Liver (tissue), 9 donors: ENCODE measurements around the gene RAB23. TPM values are rescaled to one million over a fixed set of nuclear protein-coding genes. Genes with fewer than 3 reads are reported as not detected.

Source experiments
- DNase-seq: peaks from one replicate; pipeline ENCODE4 v3.0.0-alpha.2; 2017; ENCODE audit warnings: low spot score
- H3K27ac ChIP-seq, 2 donors: one replicate each; pipeline ENCODE4 v1.7.0; 2013; ENCODE audit warnings: inconsistent platforms in 2 of 2, low read length in 2 of 2, control low read depth in 1 of 2, low read depth in 1 of 2, mild to moderate bottlenecking in 1 of 2
- H3K27me3 ChIP-seq, 4 donors: one replicate each; pipeline versions ENCODE4 v1.6.1 to v1.7.0; 2013; ENCODE audit warnings: low read length in 3 of 4, inconsistent platforms in 1 of 4, mild to moderate bottlenecking in 1 of 4, moderate library complexity in 1 of 4; ENCODE audit not compliant: control insufficient read depth in 4 of 4, insufficient read depth in 4 of 4
- H3K36me3 ChIP-seq, 4 donors: one replicate each; pipeline versions ENCODE4 v1.6.1 to v1.7.0; 2013; ENCODE audit warnings: low read length in 3 of 4, mild to moderate bottlenecking in 3 of 4, low read depth in 1 of 4, moderate library complexity in 1 of 4; ENCODE audit not compliant: control insufficient read depth in 4 of 4, insufficient read depth in 3 of 4
- H3K4me1 ChIP-seq, 4 donors: one replicate each; pipeline versions ENCODE4 v1.6.1 to v1.7.0; 2013; ENCODE audit warnings: low read length in 3 of 4, mild to moderate bottlenecking in 3 of 4, moderate library complexity in 1 of 4; ENCODE audit not compliant: control insufficient read depth in 4 of 4, insufficient read depth in 4 of 4
- H3K4me3 ChIP-seq, 3 donors: one replicate each; pipeline versions ENCODE4 v1.6.1 to v1.7.0; 2013; ENCODE audit warnings: low read length in 3 of 3, control low read depth in 1 of 3, low read depth in 1 of 3, mild to moderate bottlenecking in 1 of 3
- H3K9ac ChIP-seq, 2 donors: one replicate each; pipeline ENCODE4 v1.7.0; 2013; ENCODE audit warnings: low read length in 2 of 2, mild to moderate bottlenecking in 2 of 2, moderate library complexity in 2 of 2, control low read depth in 1 of 2, low read depth in 1 of 2
- H3K9me3 ChIP-seq, 4 donors: one replicate each; pipeline versions ENCODE4 v1.6.1 to v1.7.0; 2013; ENCODE audit warnings: low read length in 3 of 4; ENCODE audit not compliant: control insufficient read depth in 4 of 4
- ATF3 ChIP-seq: IDR thresholded peaks from 2 replicates; pipeline ENCODE4 v1.6.1; 2016; ENCODE audit warnings: antibody characterized with exemption
- EGR1 ChIP-seq, 2 donors: IDR thresholded peaks; 2 replicates each; pipeline ENCODE4 v1.6.1; 2016 to 2018; ENCODE audit warnings: antibody characterized with exemption in 2 of 2, low read depth in 2 of 2
- FOXA1 ChIP-seq: IDR thresholded peaks from 2 replicates; pipeline ENCODE4 v1.6.1; 2016; ENCODE audit warnings: antibody characterized with exemption
- FOXA2 ChIP-seq: IDR thresholded peaks from 2 replicates; pipeline ENCODE4 v1.6.1; 2016; ENCODE audit warnings: antibody characterized with exemption
- GABPA ChIP-seq, 2 donors: IDR thresholded peaks in 1 of 2; conservative IDR thresholded peaks in 1 of 2; 2 replicates each; pipeline ENCODE4 v1.6.1; 2016; ENCODE audit warnings: antibody characterized with exemption in 2 of 2, mild to moderate bottlenecking in 1 of 2, moderate library complexity in 1 of 2
- HNF4G ChIP-seq: IDR thresholded peaks from 2 replicates; pipeline ENCODE4 v1.6.1; 2016; ENCODE audit warnings: antibody characterized with exemption
- MAX ChIP-seq: IDR thresholded peaks from 2 replicates; pipeline ENCODE4 v1.6.1; 2016; ENCODE audit warnings: antibody characterized with exemption
- NR2F2 ChIP-seq: IDR thresholded peaks from 2 replicates; pipeline ENCODE4 v1.6.1; 2016; ENCODE audit warnings: antibody characterized with exemption
- RAD21 ChIP-seq, 2 donors: IDR thresholded peaks; 2 replicates each; pipeline ENCODE4 v1.6.1; 2016; ENCODE audit warnings: antibody characterized with exemption in 2 of 2, mild to moderate bottlenecking in 2 of 2
- RXRA ChIP-seq, 2 donors: IDR thresholded peaks; 2 replicates each; pipeline ENCODE4 v1.6.1; 2017 to 2018; ENCODE audit warnings: antibody characterized with exemption in 2 of 2, mild to moderate bottlenecking in 1 of 2
- SP1 ChIP-seq: IDR thresholded peaks from 2 replicates; pipeline ENCODE4 v1.6.1; 2018; ENCODE audit warnings: antibody characterized with exemption, mild to moderate bottlenecking
- YY1 ChIP-seq: IDR thresholded peaks from 2 replicates; pipeline ENCODE4 v1.6.1; 2016; ENCODE audit warnings: antibody characterized with exemption, mild to moderate bottlenecking
- ZBTB33 ChIP-seq: IDR thresholded peaks from 2 replicates; pipeline ENCODE4 v1.6.1; 2016; ENCODE audit warnings: antibody characterized with exemption
- WGBS: extraction: QIAGEN DNeasy Blood & Tissue Kit; methylation state at CpG from one replicate; pipeline ENCODE4 v1.1.7; 2013; 5-methylcytosine and 5-hydroxymethylcytosine counted together
- polyA plus RNA-seq, 2 donors: library from polyadenylated mRNA; stranded (reverse) in 1 of 2; unstranded in 1 of 2; fragments of 200-250 nt in 1 of 2; fragments of >200 nt in 1 of 2; fragmentation: Nextera tagmentation in 1 of 2; extraction: Ambion mirVana in 1 of 2; gene quantifications; one replicate each; pipeline versions ENCODE4 v1.2.1 to v1.2.3, GENCODE V29; 2013 to 2015
- total RNA-seq, 2 donors: library from RNA; depleted of rRNA; stranded (reverse); fragments of >200 nt; gene quantifications; one replicate each; pipeline ENCODE4 v1.2.3, GENCODE V29; 2014
- TF ChIP-seq, protein P1 (sequence below): IDR thresholded peaks from 2 replicates; pipeline ENCODE4 v1.6.1; 2016; ENCODE audit warnings: antibody characterized with exemption, mild to moderate bottlenecking
- donor health status: healthy.
- donor health status: healthy.
- donor health status: healthy.
- donor health status: healthy.
- donor health status: healthy.

Gene RAB23
- total and polyA plus RNA-seq, 4 donors: 0.60 to 4.3 (median 2.4) TPM

GRCh38 chr6:57141451-57142177 lies 80.5 kb downstream of the RAB23 start:
- Histone ChIP-seq H3K36me3 (peaks cover 0 to 20% (median 13%) of the 10 kb centered on the region in 4 donors), H3K9ac (no peak overlapping the region), H3K27me3 (no peaks in the 10 kb centered on the region), H3K4me3 (no peak overlapping the region), H3K27ac (no peak overlapping the region), H3K4me1 (no peaks in the 10 kb centered on the region), H3K9me3 (no peaks in the 10 kb centered on the region)
- 98% methylated on average over 4 of the region's 4 CpGs for WGBS
- TF ChIP-seq ATF3: no peak
- TF ChIP-seq FOXA2: no peak
- TF ChIP-seq MAX: no peak
- no peak for TF ChIP-seq HNF4G
- no peak for TF ChIP-seq ZBTB33
- TF ChIP-seq FOXA1: no peak
- TF ChIP-seq EGR1 (IDR thresholded peaks at IDR 0.05; ENCODE audit: low read depth in 2 of 2): no peak
- no peak for TF ChIP-seq RAD21 (IDR thresholded peaks at IDR 0.05)
- TF ChIP-seq RXRA (IDR thresholded peaks at IDR 0.05): no peak
- TF ChIP-seq SP1: no peak
- no peak for TF ChIP-seq GABPA (IDR thresholded peaks at IDR 0.05 in 1 of 2, conservative IDR thresholded peaks at IDR 0.05 in 1 of 2)
- DNase-seq: no peak

DNA sequence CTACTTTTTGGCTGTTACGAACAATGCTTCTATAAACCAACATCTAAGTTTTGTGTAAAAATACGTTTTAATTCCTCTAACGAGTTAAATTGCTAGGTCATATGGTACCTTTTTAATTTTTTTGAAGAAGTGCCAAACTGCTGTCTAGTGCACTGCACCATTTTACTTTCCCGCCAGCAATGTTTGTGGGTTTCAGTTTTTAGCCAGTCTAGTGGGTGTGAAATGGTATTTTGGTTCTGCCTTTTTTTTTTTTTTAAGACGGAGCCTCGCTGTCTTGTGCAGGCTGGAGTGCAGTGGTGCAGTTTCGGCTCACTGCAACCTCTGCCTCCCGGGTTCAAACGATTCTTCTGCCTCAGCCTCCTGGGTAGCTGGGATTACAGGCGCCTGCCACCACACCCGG lies 84.1 kb downstream of the RAB23 start:
- no peaks in the 10 kb centered on the region for H3K27me3 ChIP-seq
- no peak overlapping the region for H3K4me3 ChIP-seq
- no peak overlapping the region for H3K27ac ChIP-seq
- 96% methylated on average over 11 of the region's 11 CpGs for WGBS
- no peak for DNase-seq
- peaks cover 0 to 22% (median 20%) of the 10 kb centered on the region in 4 donors for H3K36me3 ChIP-seq
- H3K9ac ChIP-seq: no peak overlapping the region
- no peaks in the 10 kb centered on the region for H3K4me1 ChIP-seq
- no peaks in the 10 kb centered on the region for H3K9me3 ChIP-seq
- TF ChIP-seq ZBTB33 (no peak), SP1 (no peak), FOXA1 (no peak), RXRA (IDR thresholded peaks at IDR 0.05) (no peak), MAX (no peak)

- Histone ChIP-seq H3K4me1 (no peaks in the 10 kb centered on the region), H3K36me3 (peaks cover 0 to 22% (median 17%) of the 10 kb centered on the region in 4 donors), H3K4me3 (no peak overlapping the region), H3K27me3 (no peaks in the 10 kb centered on the region), H3K9ac (no peak overlapping the region), H3K9me3 (no peaks in the 10 kb centered on the region), H3K27ac (no peak overlapping the region)
- TF ChIP-seq SP1: no peak
- TF ChIP-seq, protein P1, sequence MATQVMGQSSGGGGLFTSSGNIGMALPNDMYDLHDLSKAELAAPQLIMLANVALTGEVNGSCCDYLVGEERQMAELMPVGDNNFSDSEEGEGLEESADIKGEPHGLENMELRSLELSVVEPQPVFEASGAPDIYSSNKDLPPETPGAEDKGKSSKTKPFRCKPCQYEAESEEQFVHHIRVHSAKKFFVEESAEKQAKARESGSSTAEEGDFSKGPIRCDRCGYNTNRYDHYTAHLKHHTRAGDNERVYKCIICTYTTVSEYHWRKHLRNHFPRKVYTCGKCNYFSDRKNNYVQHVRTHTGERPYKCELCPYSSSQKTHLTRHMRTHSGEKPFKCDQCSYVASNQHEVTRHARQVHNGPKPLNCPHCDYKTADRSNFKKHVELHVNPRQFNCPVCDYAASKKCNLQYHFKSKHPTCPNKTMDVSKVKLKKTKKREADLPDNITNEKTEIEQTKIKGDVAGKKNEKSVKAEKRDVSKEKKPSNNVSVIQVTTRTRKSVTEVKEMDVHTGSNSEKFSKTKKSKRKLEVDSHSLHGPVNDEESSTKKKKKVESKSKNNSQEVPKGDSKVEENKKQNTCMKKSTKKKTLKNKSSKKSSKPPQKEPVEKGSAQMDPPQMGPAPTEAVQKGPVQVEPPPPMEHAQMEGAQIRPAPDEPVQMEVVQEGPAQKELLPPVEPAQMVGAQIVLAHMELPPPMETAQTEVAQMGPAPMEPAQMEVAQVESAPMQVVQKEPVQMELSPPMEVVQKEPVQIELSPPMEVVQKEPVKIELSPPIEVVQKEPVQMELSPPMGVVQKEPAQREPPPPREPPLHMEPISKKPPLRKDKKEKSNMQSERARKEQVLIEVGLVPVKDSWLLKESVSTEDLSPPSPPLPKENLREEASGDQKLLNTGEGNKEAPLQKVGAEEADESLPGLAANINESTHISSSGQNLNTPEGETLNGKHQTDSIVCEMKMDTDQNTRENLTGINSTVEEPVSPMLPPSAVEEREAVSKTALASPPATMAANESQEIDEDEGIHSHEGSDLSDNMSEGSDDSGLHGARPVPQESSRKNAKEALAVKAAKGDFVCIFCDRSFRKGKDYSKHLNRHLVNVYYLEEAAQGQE: no peak
- TF ChIP-seq FOXA1: no peak
- no peak for TF ChIP-seq EGR1 (IDR thresholded peaks at IDR 0.05; ENCODE audit: low read depth in 2 of 2)
- TF ChIP-seq NR2F2: no peak
- TF ChIP-seq HNF4G: no peak
- TF ChIP-seq ATF3: no peak
- TF ChIP-seq YY1: no peak
- TF ChIP-seq ZBTB33: no peak
- no peak for DNase-seq
- 95% methylated on average over 2 of the region's 2 CpGs for WGBS
Observed at GRCh38 chr6:57137350-57137749, 84.8 kb downstream of the RAB23 start.
